Spinal cord (tissue), 10 donors: ENCODE measurements around the gene TRMT44. TPM values are rescaled to one million over a fixed set of nuclear protein-coding genes. Genes with fewer than 3 reads are reported as not detected.
A peak's percentile ranks its signal among the peaks of the same experiment; 100 is the strongest.

Source experiments
- DNase-seq, 6 donors: peaks; one replicate each; pipeline versions ENCODE4 v3.0.0 to v3.0.0-alpha.2; 2013 to 2015; ENCODE audit warnings: low spot score in 6 of 6, low read depth in 4 of 6
- H3K27ac ChIP-seq: one replicate; pipeline ENCODE4 v1.5.1; 2013; ENCODE audit warnings: low read depth, low read length, control low read depth
- H3K27me3 ChIP-seq: one replicate; pipeline ENCODE4 v1.6.1; 2013; ENCODE audit warnings: low read length; ENCODE audit not compliant: control insufficient read depth, insufficient read depth
- H3K36me3 ChIP-seq: one replicate; pipeline ENCODE4 v1.6.1; 2013; ENCODE audit warnings: low read length; ENCODE audit not compliant: control insufficient read depth, insufficient read depth
- H3K4me1 ChIP-seq: one replicate; pipeline ENCODE4 v1.6.1; 2013; ENCODE audit warnings: low read length; ENCODE audit not compliant: control insufficient read depth, insufficient read depth
- H3K4me3 ChIP-seq: one replicate; pipeline ENCODE4 v1.5.1; 2013; ENCODE audit warnings: low read depth, low read length, control low read depth
- H3K9me3 ChIP-seq: one replicate; pipeline ENCODE4 v1.6.1; 2013; ENCODE audit warnings: low read length; ENCODE audit not compliant: control insufficient read depth, insufficient read depth
- WGBS: methylation state at CpG from one replicate; pipeline ENCODE4 v1.1.5; 2013; ENCODE audit warnings: missing lambda C conversion rate; ENCODE audit not compliant: insufficient coverage; 5-methylcytosine and 5-hydroxymethylcytosine counted together
- polyA plus RNA-seq, 2 donors: library from polyadenylated mRNA; unstranded; fragments of 120-200 nt; gene quantifications; one replicate each; pipeline ENCODE4 v1.2.1, GENCODE V29; 2013; ENCODE audit not compliant: insufficient read length in 2 of 2
- total RNA-seq, 2 donors: library from RNA; depleted of rRNA in 1 of 2; stranded (reverse); fragments of 120-200 nt in 1 of 2; fragments of >200 nt in 1 of 2; gene quantifications; one replicate each; pipeline versions ENCODE4 v1.2.3 to v1.2.4, GENCODE V29; 2013 to 2014
- donor health status: healthy.

Gene TRMT44
- total and polyA plus RNA-seq, 4 donors, result 13.9 to 23.1 (median 15.5) TPM

DNA sequence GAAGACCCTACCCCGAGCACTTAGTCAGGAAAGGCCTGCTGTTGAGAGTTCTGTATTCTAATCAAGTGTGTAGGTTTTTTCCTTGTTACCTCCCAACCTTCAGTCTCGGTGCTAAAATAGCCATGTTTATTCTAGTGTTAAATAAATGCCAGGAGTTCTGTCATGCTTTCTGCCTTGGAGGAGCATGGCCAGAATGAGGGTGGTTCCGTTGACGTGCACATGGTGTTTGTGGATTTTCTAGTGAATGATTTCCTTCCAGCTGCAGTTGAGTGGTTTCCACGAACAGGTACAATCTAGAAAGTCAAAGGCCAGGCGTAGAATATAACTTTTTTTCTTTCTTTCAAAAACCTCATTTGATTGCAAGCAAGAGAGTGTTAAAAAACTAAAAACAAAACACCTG lies 21.0 kb downstream of the TRMT44 start:
- Histone ChIP-seq H3K36me3 (peaks cover 61% of the 10 kb centered on the region), H3K9me3 (no peaks in the 10 kb centered on the region), H3K27ac (no peak overlapping the region), H3K27me3 (no peaks in the 10 kb centered on the region), H3K4me3 (no peak overlapping the region), H3K4me1 (no peaks in the 10 kb centered on the region)
- no peak for DNase-seq
- 95% methylated on average over 2 of the region's 6 CpGs for WGBS

DNA sequence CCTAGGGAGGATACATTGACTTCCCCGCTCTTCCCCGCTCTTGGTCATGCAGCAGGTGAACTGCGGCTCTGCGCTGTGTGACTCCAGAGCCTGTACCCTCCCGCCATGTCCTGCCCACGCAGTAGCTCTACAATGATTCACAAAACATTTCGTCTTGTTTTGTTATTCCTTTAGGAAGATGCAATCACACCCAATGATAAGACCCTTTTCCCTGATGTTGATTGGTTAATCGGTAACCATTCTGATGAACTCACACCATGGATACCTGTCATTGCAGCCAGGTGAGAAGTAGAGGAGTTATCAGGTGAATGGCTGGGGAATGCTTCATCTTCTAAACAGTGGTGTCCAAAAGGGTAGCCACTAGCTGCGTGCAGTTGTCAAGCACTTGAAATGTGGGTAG lies 23.2 kb downstream of the TRMT44 start:
- Histone ChIP-seq H3K27ac (no peak overlapping the region), H3K27me3 (no peaks in the 10 kb centered on the region), H3K4me1 (no peaks in the 10 kb centered on the region), H3K4me3 (no peak overlapping the region), H3K36me3 (peaks cover 64% of the 10 kb centered on the region), H3K9me3 (no peaks in the 10 kb centered on the region)
- no peak for DNase-seq
- 86% methylated on average over 6 of the region's 9 CpGs for WGBS

DNA sequence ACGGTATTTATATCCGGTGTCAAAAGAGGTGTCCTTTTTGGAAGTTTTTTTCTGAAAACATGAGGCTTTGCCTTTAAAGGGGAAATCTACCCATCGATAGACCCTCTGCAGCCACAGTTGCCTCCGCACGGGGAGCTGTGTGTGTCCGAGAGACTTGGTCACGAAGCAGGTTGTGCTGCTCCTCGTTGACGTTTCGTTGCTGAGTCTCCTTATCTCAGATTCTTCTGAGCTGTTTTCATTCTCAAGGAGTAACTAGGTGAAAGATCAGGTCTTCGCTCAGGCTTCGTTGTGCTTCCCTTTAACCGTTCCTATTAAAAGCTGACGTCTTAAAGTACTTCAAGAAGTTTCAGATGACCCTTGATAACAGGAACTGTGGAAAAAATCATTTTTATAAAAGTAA lies 23.8 kb downstream of the TRMT44 start:
- WGBS, result 99% methylated on average over 9 of the region's 14 CpGs
- Histone ChIP-seq H3K9me3 (no peaks in the 10 kb centered on the region), H3K27me3 (no peaks in the 10 kb centered on the region), H3K27ac (no peak overlapping the region), H3K4me1 (no peaks in the 10 kb centered on the region), H3K36me3 (peaks cover 65% of the 10 kb centered on the region), H3K4me3 (no peak overlapping the region)
- DNase-seq, result no peak

DNA sequence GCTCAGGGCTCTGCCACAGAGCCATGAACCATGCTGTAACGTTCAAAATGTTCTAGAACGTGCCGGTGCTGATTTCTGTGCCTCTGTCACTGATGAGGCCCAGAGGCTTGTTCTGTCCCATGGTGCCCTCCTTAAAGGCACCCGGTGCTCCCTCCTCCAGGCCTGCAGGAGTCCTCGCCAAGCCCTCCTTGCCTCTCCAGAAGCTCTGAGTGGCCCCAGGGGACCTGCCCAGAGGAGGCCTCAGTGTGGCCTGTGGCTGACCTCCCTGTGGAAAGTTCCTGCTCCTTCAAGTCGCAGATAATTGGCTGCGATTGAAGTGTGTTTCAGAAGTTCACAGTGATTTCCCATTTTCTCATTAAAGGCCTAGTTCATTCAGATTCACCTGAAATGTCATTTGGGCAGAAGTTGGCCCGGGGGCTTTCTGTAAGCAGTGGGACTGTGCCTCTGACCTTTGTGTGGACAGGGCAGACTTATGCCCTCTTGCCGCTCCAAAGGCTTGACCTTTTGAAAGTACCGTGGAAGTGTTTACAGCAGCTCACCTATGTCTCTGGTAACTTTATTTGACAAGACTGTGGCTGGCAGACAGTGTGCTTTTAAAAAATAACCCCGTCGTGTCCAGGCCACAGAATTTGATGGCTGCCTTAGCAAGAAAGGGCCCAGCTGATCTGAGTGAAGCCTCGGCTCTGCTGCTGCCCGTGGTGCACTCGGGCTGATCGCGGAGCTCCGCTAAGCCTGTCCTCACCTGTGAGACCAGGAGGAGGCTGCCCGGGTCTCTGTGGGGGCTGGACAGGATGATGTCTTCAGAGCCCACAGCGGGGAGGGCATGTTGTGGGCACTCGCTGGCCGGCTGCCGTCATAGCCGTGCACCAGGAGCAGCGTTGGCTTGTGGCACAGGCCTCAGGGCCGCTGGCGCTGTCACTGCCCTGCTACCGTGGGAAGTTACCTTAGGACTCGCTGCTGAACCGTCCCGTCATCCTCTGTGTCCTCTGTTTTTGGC lies 25.3 kb downstream of the TRMT44 start:
- no peaks in the 10 kb centered on the region for H3K27me3 ChIP-seq
- H3K4me3 ChIP-seq, result no peak overlapping the region
- H3K36me3 ChIP-seq, result peaks cover 67% of the 10 kb centered on the region
- no peak overlapping the region for H3K27ac ChIP-seq
- no peaks in the 10 kb centered on the region for H3K9me3 ChIP-seq
- 95% methylated on average over 31 of the region's 31 CpGs for WGBS
- no peaks in the 10 kb centered on the region for H3K4me1 ChIP-seq
- DNase-seq, result no peak

DNA sequence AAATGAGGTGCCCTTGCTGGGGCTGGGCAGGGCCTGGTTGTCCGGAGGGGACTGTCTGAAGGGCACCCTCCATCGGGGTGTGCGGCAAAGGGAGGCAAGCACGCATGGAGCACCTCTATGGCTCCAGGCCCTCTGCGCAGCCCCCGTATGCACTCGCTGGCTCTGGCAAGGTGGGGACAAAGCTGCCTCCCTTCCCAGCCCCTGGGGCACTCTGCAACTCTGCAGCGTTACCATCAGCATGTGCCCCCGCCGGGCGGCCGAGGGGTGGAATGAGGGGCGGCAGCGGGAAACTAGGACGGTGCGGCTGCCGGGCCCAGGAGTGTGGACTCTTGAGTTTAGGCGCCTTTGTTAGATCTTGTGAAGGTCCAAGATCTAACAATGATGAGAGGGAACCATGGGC lies 26.4 kb downstream of the TRMT44 start:
- Histone ChIP-seq H3K9me3 (no peaks in the 10 kb centered on the region), H3K27ac (no peak overlapping the region), H3K4me3 (no peak overlapping the region), H3K4me1 (peaks cover 8% of the 10 kb centered on the region), H3K27me3 (no peaks in the 10 kb centered on the region), H3K36me3 (peaks cover 70% of the 10 kb centered on the region)
- DNase-seq, result no peak
- 93% methylated on average over 10 of the region's 18 CpGs for WGBS

DNA sequence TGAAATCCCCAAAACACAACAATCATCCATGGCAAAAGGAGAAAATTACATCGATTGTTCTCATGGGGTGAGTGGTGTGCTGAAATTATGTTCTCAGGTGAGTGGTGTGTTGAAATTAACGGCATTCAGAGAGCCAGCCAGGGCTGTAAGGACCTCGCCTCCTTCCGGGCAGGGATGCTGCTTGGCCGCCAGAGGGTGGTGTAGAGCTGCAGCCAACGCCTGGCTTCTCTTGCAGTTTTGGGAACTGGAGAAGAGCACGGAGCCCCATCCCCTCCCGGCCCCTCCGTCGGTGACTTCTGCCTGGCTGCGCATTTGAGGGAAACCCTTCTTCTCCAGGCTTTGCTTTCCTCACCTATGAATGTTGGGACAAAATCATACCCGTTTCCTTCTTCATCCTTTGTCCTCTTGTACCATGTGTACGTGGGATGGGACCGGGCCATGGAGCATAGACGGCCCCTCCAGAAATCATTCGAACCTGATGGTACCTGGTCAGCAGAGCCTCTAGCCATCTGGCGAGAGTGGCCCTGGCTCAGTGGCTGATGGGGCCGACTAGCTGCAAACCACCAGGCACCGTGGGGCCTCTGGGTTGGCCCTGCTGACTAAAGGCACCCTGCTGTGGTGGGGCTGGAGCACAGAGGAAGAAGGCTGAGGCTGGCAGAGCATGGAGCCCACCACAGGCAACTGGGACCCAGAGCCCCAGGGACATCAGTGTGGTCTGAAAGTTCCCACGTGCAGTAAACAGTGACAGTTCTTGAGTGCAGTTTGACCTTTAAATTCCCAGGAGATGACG lies 28.4 kb downstream of the TRMT44 start:
- Histone ChIP-seq H3K27ac (no peak overlapping the region), H3K27me3 (no peaks in the 10 kb centered on the region), H3K4me3 (no peak overlapping the region), H3K9me3 (no peaks in the 10 kb centered on the region), H3K36me3 (peaks cover 81% of the 10 kb centered on the region), H3K4me1 (peaks cover 25% of the 10 kb centered on the region)
- peak in 5 of 6 donors; percentile 17 to 71 (median 31) for DNase-seq
- WGBS, result 47% methylated on average over 20 of the region's 21 CpGs

DNA sequence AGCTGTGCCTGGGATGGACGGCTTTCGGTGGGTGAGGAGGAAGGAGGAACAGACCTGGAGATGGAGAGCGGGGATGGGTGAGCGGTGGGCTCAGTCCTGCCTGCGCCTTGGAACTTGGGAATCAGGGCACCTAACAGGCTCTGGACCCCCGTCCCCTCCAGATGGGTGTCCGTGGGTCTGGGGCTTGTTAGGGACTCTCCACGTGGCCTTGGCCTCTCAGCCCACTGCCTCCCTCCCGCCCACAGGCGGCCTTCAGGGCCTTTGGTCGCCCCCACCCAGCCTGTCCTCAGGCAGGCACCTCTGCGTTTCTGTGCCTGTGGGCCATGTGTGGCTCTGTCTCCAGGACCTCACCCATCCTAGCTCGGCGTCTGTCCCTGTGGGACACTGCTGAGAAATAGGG lies 29.0 kb downstream of the TRMT44 start:
- no peak for DNase-seq
- 95% methylated on average over 14 of the region's 14 CpGs for WGBS
- H3K36me3 ChIP-seq, result peaks cover 87% of the 10 kb centered on the region

DNA sequence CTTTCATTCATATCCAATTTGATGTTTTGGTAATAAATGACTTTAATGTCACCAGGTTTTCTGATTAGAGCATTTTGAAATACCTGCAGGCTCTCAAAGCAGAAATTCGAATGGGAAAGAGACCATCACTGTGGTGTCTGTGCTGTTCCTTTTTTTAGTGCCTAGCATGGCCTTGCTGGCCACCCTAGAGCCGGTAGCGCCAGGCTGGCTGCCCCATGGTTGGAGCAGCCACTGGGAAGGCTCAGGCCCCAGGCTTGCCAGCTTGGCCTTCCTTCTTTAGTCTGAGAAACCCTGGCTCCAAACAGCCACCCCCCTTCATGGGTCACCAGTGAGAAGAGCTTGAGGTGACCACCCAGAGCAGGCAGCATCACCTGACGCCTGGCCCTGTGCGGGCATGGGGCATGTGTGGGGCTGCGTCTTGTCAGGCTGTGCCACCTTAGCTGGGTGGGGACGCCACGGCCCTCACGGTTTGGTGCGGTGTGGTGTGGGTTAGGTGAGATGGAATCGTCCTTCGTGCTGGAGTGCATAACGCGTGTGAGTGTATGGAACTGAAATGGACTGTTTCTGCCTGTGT lies 30.0 kb downstream of the TRMT44 start:
- no peak overlapping the region for H3K27ac ChIP-seq
- no peak for DNase-seq
- H3K4me3 ChIP-seq, result no peak overlapping the region
- H3K4me1 ChIP-seq, result peaks cover 41% of the 10 kb centered on the region
- no peaks in the 10 kb centered on the region for H3K27me3 ChIP-seq
- 92% methylated on average over 14 of the region's 14 CpGs for WGBS
- H3K36me3 ChIP-seq, result peaks cover 91% of the 10 kb centered on the region
- no peaks in the 10 kb centered on the region for H3K9me3 ChIP-seq

More for the DNA sequence above, 29.0 kb downstream of the TRMT44 start:
- H3K4me3 ChIP-seq, result no peak overlapping the region
- no peaks in the 10 kb centered on the region for H3K27me3 ChIP-seq
- H3K4me1 ChIP-seq, result peaks cover 31% of the 10 kb centered on the region
- H3K27ac ChIP-seq, result no peak overlapping the region
- no peaks in the 10 kb centered on the region for H3K9me3 ChIP-seq

DNA sequence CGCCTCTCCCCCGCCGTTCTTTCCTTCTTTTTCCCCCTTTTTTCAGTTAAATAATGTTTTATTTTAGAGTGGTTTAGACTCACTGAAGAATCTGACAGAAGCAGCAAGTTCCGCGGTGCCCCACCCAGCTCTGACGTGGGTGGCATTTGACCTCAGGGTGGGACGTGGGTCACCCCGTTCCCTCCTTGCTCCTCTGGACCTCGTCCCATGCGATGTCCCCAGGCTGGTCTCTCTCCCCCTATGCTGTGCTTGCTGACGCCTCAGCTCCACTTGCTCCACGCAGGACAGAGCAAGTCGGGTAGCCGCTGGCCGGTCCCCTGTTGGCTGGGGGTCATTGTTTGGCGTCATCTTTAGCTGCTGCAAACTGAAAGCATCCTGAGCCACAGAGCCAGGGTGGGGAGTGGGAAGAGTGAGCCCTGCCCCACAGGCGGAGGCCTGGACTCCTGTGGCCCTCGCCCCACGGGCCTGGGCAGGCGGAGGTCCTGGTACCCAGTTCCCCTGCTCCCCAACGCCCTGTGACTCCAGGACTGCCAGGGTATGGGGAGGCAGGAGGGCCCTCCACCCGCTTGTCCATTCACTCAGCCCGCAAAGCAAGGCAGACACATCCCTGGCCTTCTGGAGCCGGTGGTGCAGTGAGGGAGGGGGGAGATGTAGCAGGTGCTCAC lies 30.8 kb downstream of the TRMT44 start:
- DNase-seq, result no peak
- no peak overlapping the region for H3K4me3 ChIP-seq
- 88% methylated on average over 18 of the region's 24 CpGs for WGBS
- peak overlapping the region; percentile 79 for H3K27ac ChIP-seq
- no peaks in the 10 kb centered on the region for H3K9me3 ChIP-seq
- H3K36me3 ChIP-seq, result peaks cover 91% of the 10 kb centered on the region
- H3K27me3 ChIP-seq, result no peaks in the 10 kb centered on the region
- H3K4me1 ChIP-seq, result peaks cover 42% of the 10 kb centered on the region
